Neural cell (in vitro differentiated cells): ENCODE data around the gene UMODL1. TPM values are rescaled to one million over a fixed set of nuclear protein-coding genes. Genes with fewer than 3 reads are reported as not detected.

Experiments used
- H2AFZ ChIP-seq: fragments of 200-600, 300-800 bp; sonication (generic), shearing (Covaris generic); 2 replicates; pipeline ENCODE4 v1.6.0; 2014; ENCODE audit warnings: low read depth, mild to moderate bottlenecking, antibody characterized with exemption, low read length, moderate library complexity
- H3F3A ChIP-seq: fragments of 200-600 bp; shearing (Covaris generic); 2 replicates; pipeline ENCODE4 v1.6.1; 2016; ENCODE audit warnings: mild to moderate bottlenecking, moderate library complexity, mixed read lengths, antibody characterized with exemption, low read length; ENCODE audit not compliant: insufficient read depth, poor library complexity, severe bottlenecking
- H3K27ac ChIP-seq: fragments of 200-600, 300-800 bp; sonication (generic), shearing (Covaris generic); 2 replicates; pipeline ENCODE4 v1.5.1; 2014; ENCODE audit warnings: mild to moderate bottlenecking, low read length, moderate library complexity
- H3K27me3 ChIP-seq: fragments of 300-800, 200-600 bp; sonication (generic), shearing (Covaris generic); 2 replicates; pipeline ENCODE4 v1.6.0; 2014; ENCODE audit warnings: mild to moderate bottlenecking, low read depth, low read length, moderate library complexity; ENCODE audit not compliant: insufficient read depth
- H3K36me3 ChIP-seq: fragments of 300-800, 200-600 bp; sonication (generic), shearing (Covaris generic); 2 replicates; pipeline ENCODE4 v1.5.1; 2014; ENCODE audit warnings: mild to moderate bottlenecking, antibody characterized with exemption, low read length, moderate library complexity; ENCODE audit not compliant: insufficient read depth
- H3K4me2 ChIP-seq: fragments of 300-800, 200-600 bp; sonication (generic), shearing (Covaris generic); 2 replicates; pipeline ENCODE4 v1.6.0; 2014; ENCODE audit warnings: mild to moderate bottlenecking, low read length
- H3K4me3 ChIP-seq: fragments of 300-800, 200-600 bp; sonication (generic), shearing (Covaris generic); 2 replicates; pipeline ENCODE4 v1.5.1; 2014; ENCODE audit warnings: mild to moderate bottlenecking, low read length, moderate library complexity
- H3K79me2 ChIP-seq: fragments of 200-600 bp; shearing (Covaris generic); replicated peaks from 2 replicates; pipeline ENCODE4 v1.6.0; 2014; ENCODE audit warnings: mild to moderate bottlenecking, low read length, moderate library complexity; ENCODE audit not compliant: insufficient read depth
- H3K9ac ChIP-seq: fragments of 300-800, 200-600 bp; sonication (generic), shearing (Covaris generic); 2 replicates; pipeline ENCODE4 v1.6.1; 2016; ENCODE audit warnings: mild to moderate bottlenecking, low read length, mixed read lengths
- H3K9me2 ChIP-seq: fragments of 200-600 bp; shearing (Covaris generic); 2 replicates; pipeline ENCODE4 v1.6.1; 2016; ENCODE audit warnings: mild to moderate bottlenecking, low read length, mixed read lengths; ENCODE audit not compliant: insufficient read depth
- H3K9me3 ChIP-seq: fragments of 200-600, 300-800 bp; sonication (generic), shearing (Covaris generic); 2 replicates; pipeline ENCODE4 v1.6.1; 2016; ENCODE audit warnings: mild to moderate bottlenecking, mixed run types, low read length, moderate library complexity, mixed read lengths
- H4K20me1 ChIP-seq: fragments of 200-600 bp; shearing (Covaris generic); 2 replicates; pipeline ENCODE4 v1.6.1; 2016; ENCODE audit warnings: mild to moderate bottlenecking, mixed run types; ENCODE audit not compliant: insufficient read depth
- EP300 ChIP-seq: fragments of 450-650 bp; conservative IDR thresholded peaks from 2 replicates; pipeline ENCODE4 v1.6.1; 2014; ENCODE audit warnings: antibody characterized with exemption, mild to moderate bottlenecking, moderate library complexity; ENCODE audit not compliant: poor library complexity, severe bottlenecking
- EZH2 ChIP-seq: fragments of 200-600, 300-800 bp; shearing (Covaris generic), sonication (generic); IDR thresholded peaks from 2 replicates; pipeline ENCODE4 v1.6.1; 2014; ENCODE audit warnings: antibody characterized with exemption, low read length, borderline replicate concordance, mild to moderate bottlenecking; ENCODE audit not compliant: insufficient read depth, poor library complexity, severe bottlenecking
- MXI1 ChIP-seq: fragments of 450-650 bp; conservative IDR thresholded peaks from 2 replicates; pipeline ENCODE4 v1.6.1; 2014; ENCODE audit warnings: antibody characterized with exemption, mild to moderate bottlenecking; ENCODE audit not compliant: poor library complexity, severe bottlenecking
- POLR2AphosphoS5 ChIP-seq: IDR thresholded peaks from 2 replicates; pipeline ENCODE4 v1.6.1; 2012
- RAD21 ChIP-seq: fragments of 450-650 bp; conservative IDR thresholded peaks from 2 replicates; pipeline ENCODE4 v1.6.1; 2014; ENCODE audit warnings: antibody characterized with exemption, mild to moderate bottlenecking, moderate library complexity
- SMC3 ChIP-seq: fragments of 450-650 bp; conservative IDR thresholded peaks from 2 replicates; pipeline ENCODE4 v1.6.1; 2014; ENCODE audit warnings: antibody characterized with exemption, mild to moderate bottlenecking, moderate library complexity; ENCODE audit not compliant: poor library complexity
- TAF1 ChIP-seq: IDR thresholded peaks from 2 replicates; pipeline ENCODE4 v1.6.1; 2012; ENCODE audit warnings: low read depth
- polyA plus RNA-seq: library from polyadenylated mRNA; depleted of rRNA; stranded (reverse); fragments of >200 nt; gene quantifications from 2 replicates; pipeline ENCODE4 v1.2.3, GENCODE V29; 2014
- TF ChIP-seq, protein P1 (sequence below): IDR thresholded peaks from 2 replicates; pipeline ENCODE4 v1.6.1; 2012; ENCODE audit warnings: borderline replicate concordance
- TF ChIP-seq, protein P2 (sequence below): fragments of 450-650 bp; IDR thresholded peaks from 2 replicates; pipeline ENCODE4 v1.5.1; 2014; ENCODE audit warnings: antibody characterized with exemption, mild to moderate bottlenecking, moderate library complexity; ENCODE audit not compliant: poor library complexity, severe bottlenecking

The UMODL1 gene
- polyA plus RNA-seq, 1 donor from 2014 or later: 0.11 TPM

DNA sequence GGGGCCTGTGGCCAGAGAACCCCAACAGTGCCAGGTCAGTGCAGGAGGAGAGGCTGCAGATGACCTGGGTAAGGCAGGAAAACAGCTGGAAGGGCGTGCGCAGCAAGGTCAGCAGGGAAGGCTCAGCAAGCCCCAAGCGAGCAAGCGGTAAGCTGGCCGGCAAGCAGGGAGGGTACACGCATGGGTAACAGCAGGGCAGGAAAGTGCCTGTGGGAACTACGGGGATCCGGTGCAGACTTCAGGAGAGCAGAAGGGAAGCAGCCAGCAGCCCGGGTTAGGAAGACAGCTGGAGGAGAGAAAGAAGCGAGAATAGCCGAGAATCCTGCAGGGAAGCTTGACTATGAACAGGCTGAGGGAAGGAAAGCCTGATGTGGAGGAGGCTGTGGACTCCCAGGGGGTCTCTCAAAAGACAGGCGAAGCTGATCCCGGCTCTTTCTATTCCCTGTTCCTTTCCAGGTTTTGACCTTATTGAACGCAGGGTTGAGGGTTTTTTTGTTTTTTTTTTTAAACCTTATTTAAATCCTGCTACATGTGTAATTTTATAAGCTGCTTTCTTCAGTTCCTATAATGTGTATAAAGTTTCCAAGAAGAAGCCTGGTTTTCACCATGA, 20.9 kb downstream of the UMODL1 start:
- Histone ChIP-seq H3K9me3 (peaks cover 3% of the 10 kb centered on the region), H3K27ac (no peak overlapping the region), H3K79me2 (no peaks in the 10 kb centered on the region), H3K9me2 (no peaks in the 10 kb centered on the region), H2AFZ (no peak overlapping the region), H3K27me3 (no peaks in the 10 kb centered on the region), H4K20me1 (no peaks in the 10 kb centered on the region), H3F3A (no peaks in the 10 kb centered on the region), H3K4me3 (no peak overlapping the region), H3K4me2 (no peak overlapping the region), H3K36me3 (no peaks in the 10 kb centered on the region), H3K9ac (no peak overlapping the region)
- TF ChIP-seq POLR2AphosphoS5: no peak
- TF ChIP-seq EP300: no peak
- TF ChIP-seq SMC3: no peak
- TF ChIP-seq EZH2: no peak
- no peak for TF ChIP-seq TAF1
- TF ChIP-seq, protein P1, sequence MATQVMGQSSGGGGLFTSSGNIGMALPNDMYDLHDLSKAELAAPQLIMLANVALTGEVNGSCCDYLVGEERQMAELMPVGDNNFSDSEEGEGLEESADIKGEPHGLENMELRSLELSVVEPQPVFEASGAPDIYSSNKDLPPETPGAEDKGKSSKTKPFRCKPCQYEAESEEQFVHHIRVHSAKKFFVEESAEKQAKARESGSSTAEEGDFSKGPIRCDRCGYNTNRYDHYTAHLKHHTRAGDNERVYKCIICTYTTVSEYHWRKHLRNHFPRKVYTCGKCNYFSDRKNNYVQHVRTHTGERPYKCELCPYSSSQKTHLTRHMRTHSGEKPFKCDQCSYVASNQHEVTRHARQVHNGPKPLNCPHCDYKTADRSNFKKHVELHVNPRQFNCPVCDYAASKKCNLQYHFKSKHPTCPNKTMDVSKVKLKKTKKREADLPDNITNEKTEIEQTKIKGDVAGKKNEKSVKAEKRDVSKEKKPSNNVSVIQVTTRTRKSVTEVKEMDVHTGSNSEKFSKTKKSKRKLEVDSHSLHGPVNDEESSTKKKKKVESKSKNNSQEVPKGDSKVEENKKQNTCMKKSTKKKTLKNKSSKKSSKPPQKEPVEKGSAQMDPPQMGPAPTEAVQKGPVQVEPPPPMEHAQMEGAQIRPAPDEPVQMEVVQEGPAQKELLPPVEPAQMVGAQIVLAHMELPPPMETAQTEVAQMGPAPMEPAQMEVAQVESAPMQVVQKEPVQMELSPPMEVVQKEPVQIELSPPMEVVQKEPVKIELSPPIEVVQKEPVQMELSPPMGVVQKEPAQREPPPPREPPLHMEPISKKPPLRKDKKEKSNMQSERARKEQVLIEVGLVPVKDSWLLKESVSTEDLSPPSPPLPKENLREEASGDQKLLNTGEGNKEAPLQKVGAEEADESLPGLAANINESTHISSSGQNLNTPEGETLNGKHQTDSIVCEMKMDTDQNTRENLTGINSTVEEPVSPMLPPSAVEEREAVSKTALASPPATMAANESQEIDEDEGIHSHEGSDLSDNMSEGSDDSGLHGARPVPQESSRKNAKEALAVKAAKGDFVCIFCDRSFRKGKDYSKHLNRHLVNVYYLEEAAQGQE: no peak
- no peak for TF ChIP-seq MXI1
- TF ChIP-seq RAD21: no peak

DNA sequence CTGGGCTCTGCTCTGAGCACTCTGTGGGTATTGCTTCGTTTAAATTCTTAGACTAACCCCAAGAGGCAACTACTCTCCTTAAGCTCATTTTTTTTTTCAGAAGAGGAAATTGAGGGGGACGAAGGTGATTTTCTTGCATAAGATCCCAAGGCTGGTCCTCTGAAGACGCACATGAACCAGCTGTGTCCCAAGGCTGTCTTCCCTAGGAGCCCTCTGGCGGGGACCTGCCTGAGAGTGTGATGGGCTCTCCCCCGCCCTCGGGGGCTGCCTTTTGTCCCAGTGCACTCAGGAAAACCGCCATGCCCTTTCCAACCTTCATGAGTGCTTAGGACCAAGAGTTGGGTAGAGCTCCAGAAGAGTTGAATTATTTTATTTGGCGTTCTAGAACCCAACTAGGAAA, 21.7 kb downstream of the UMODL1 start:
- Histone ChIP-seq H3K4me2 (no peak overlapping the region), H3K27ac (no peak overlapping the region), H3K79me2 (no peaks in the 10 kb centered on the region), H4K20me1 (no peaks in the 10 kb centered on the region), H3K36me3 (no peaks in the 10 kb centered on the region), H3K4me3 (no peak overlapping the region), H3F3A (no peaks in the 10 kb centered on the region), H2AFZ (no peak overlapping the region), H3K27me3 (no peaks in the 10 kb centered on the region), H3K9me2 (no peaks in the 10 kb centered on the region), H3K9me3 (peaks cover 3% of the 10 kb centered on the region), H3K9ac (no peak overlapping the region)
- TF ChIP-seq, protein P1: no peak
- TF ChIP-seq TAF1 (no peak), RAD21 (no peak), POLR2AphosphoS5 (no peak), EP300 (no peak), MXI1 (no peak), SMC3 (no peak), EZH2 (no peak)
- TF ChIP-seq, protein P2, sequence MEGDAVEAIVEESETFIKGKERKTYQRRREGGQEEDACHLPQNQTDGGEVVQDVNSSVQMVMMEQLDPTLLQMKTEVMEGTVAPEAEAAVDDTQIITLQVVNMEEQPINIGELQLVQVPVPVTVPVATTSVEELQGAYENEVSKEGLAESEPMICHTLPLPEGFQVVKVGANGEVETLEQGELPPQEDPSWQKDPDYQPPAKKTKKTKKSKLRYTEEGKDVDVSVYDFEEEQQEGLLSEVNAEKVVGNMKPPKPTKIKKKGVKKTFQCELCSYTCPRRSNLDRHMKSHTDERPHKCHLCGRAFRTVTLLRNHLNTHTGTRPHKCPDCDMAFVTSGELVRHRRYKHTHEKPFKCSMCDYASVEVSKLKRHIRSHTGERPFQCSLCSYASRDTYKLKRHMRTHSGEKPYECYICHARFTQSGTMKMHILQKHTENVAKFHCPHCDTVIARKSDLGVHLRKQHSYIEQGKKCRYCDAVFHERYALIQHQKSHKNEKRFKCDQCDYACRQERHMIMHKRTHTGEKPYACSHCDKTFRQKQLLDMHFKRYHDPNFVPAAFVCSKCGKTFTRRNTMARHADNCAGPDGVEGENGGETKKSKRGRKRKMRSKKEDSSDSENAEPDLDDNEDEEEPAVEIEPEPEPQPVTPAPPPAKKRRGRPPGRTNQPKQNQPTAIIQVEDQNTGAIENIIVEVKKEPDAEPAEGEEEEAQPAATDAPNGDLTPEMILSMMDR: no peak
